GM21825 (cell line): Measurements from ENCODE around the gene HIPK3.
"Not testable (repeated sequence)": the region's sequence is repeated elsewhere in the genome, so short reads cannot be mapped to it uniquely, and the experiment has no call there.

Source experiments
- ATAC-seq: cut with Tn5 transposase; IDR thresholded peaks from one replicate; pipeline ENCODE4 v1.9.1; 2021; ENCODE audit warnings: mild to moderate bottlenecking, moderate library complexity; ENCODE audit not compliant: unreplicated experiment

The HIPK3 gene

DNA sequence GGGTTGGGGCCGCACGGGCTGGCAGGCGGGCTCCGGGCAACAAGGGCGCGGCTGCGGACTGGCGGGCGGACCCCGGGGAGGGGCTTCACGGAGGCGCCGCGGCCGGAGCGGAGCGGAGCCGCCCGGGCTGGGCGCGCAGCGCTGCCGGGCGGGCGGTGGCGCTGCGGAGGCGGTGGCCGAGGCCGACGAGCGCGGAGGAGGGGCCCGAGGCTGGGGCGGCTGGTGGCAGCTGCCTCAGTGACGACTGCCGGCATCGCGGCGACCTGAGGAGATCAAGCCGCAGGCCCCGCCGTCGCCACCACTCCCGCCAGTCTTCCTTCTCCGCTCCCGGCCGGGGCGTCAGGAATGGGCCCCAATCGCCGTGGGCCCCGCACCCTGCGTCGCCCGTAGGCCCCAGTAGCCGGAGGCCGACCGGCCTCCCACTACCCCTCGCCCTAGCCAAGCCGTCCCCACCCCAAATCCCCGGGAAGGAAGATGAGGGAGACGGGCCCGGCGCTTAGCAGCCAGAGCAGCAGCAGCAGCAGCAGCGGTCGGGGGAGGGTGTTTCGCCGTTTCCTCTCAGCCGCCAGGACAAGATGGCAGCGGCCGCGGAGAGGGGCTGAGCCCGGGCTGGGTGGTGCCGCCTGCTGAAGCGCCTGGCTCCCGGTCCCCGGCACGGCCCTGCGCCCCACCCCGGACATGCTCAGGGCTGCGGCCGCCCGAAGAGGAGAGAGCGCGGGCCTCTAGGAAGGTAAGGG, at the start of gene HIPK3:
Gene HIPK3 (plus strand): TSS at position 222 of the 737 bp plus-strand sequence.
- peak; percentile 76 for ATAC-seq

DNA sequence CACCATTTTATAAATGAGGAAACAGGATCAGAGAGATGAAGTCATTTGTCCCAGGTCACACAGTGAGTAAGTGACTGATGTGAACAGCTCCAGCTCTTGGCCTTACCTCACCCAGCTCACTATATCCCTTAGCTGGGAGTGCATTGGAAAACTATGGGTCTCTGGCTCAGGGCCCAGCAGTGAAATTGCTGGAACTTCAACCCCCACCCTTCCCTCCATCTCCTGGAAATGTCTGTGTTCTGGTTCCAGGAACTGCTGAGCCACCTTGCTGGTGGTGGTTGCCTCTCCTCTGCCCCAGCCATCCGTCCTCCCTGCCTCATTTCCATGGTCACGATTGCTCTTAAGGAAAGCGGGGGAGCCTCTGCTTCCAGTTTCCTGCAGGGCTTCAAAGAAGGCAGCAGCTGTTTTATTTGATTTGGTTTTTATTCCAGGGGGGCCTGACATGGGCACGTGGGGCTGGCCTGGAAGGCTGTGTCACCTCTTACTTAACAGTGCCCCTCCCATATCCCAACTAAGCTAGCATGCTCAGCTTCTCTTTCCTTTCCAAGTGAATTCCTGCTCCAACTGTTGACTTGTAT, 49.7 kb upstream of the HIPK3 start:
- ATAC-seq, result no peak

DNA sequence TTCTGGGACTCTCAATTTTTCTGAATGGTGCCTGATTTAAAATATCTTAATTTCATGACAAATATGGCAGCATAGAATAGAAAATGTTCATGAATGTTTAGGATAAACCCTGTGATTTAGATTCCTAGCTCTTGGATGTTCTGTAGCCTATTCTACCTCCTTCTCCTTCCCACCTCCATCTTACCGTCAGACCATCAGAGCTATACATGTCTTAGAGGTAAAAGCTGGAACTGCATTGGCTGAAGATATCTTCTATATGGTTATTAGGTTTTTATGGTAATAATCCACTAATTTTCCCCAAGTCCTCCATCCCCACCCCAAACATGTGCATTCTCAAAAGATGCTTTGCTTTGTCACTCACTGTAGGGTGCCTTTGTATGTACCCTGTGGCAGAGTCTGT, 49.0 kb upstream of the HIPK3 start:
- ATAC-seq, result no peak

DNA sequence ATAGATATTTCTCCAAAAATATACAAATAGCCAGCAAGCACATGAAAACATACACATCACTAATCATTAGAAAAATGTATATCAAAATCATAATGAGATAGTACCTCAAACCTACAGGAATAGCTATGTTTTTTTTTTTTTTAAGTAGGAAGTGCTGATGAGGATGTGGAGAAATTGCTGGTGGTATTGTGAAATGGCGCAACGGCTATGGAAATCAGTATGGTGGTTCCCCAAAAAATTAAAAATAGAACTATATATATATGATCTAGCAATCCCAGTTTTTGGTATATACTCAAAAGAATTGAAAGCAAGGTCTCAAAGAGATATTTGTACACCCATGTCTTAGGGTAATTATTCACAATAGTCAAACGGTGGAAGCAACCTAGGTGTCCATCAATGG, 46.0 kb upstream of the HIPK3 start:
- ATAC-seq, result no peak

DNA sequence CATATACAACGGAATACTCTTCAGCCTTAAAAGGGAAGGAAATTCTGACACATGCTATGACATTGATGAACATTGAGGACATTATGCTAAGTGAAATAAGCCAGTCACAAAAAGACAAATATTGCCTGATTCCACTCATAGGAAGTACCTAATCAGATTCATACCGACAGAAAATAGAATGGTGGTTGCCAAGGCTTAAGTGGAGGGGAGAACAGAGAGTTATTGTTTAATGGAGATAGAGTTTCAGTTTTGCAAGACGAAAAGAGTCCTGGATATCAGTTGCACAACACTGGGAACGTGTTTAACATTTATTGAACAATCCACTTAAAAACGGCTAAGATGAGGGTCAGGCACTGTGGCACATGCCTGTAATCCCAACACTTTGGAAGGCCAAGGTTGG, 45.6 kb upstream of the HIPK3 start:
- ATAC-seq, result no peak

DNA sequence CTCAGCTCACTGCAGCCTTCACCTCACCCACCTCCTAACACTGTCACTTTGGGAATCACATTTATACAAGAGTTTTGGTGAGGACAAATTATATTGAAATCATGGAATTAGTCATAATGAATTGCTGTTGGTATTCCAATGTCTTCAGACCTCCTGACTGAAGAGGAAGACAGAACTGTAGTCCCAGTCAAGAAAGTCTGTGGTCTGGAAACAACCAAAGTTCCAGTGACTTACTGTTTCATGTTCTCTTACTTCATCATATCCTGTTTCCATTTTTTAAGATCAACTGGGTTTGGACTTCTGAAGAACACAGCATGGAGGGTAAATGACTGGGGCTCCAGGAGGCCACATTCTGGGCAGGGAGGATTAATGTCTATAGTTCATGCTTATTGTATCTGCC, 43.0 kb upstream of the HIPK3 start:
- no peak for ATAC-seq

DNA sequence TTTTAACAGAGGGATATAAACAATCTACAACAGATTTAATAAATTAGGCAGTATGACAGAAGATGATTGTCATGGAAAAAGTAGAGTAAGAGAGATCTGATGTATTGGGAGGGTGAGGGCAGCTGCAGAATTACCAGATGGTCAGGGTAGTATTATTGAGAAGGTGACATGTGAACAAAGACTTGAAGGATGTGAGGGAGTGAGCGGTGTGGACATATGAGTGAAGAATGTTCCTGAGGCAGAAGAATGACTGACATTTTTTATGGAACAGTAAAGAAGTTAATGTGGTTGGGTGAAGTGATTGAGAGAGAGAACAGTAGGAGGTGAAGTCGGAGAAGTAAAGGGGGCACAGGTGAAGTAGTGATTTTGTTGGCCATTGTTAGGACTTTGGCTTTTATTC, 42.4 kb upstream of the HIPK3 start:
- ATAC-seq, result no peak

DNA sequence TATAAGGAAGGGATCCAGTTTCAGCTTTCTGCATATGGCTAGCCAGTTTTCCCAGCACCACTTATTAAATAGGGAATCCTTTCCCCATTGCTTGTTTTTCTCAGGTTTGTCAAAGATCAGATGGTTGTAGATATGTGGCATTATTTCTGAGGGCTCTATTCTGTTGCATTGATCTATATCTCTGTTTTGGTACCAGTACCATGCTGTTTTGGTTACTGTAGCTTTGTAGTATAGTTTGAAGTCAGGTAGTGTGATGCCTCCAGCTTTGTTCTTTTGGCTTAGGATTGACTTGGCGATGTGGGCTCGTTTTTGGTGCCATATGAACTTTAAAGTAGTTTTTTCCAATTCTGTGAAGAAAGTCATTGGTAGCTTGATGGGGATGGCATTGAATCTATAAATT, 40.5 kb upstream of the HIPK3 start:
- ATAC-seq, result not testable (repeated sequence)

DNA sequence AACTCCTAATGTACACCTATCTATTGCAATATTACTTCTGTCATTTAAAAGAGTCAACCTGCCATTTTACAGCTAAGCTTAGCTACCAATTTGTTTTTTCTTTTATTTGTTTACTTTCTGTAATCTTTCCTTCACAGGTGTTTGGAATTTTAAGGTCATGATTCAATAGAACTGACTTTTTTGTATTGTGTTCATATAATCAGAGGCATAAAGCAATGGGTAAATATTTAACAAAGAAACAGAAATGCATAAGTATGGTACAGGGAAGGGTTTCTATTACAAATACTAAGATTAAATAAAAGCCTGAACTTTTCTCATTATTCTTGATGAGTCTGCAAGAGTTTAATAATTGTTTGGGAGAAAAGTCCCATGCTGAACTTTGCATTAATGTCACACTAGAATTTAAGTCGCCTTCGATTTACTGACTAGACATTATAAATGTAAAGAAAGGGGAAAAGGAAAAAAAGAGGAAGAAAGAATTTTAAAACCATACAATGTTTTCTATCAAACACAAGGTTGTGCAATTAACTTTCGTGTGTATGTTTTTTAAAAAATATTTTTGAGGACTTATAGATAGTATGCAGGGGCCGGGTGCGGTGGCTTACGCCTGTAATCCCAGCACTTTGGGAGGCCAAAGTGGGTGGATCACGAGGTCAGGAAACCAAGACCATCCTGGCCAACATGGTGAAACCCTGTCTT, 35.0 kb upstream of the HIPK3 start:
- ATAC-seq, result no peak

DNA sequence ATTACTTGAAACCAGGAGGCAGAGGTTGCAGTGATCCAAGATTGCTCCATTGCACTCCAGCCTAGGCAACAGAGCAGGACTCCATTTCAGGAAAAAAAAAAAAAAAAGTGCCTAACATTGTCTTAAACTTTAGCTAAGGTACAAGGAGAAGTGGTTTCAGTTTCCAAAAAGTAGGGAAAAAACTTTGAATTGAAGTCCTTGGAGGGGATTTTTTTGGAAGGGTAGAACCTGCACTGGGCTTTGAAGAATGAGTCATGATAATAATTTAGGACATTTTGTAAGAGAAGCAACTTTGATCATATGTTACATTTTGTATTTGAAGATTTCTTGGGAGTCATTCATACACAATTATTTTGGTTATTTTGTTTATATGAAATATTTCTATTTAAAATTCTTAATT, 31.8 kb upstream of the HIPK3 start:
- no peak for ATAC-seq

DNA sequence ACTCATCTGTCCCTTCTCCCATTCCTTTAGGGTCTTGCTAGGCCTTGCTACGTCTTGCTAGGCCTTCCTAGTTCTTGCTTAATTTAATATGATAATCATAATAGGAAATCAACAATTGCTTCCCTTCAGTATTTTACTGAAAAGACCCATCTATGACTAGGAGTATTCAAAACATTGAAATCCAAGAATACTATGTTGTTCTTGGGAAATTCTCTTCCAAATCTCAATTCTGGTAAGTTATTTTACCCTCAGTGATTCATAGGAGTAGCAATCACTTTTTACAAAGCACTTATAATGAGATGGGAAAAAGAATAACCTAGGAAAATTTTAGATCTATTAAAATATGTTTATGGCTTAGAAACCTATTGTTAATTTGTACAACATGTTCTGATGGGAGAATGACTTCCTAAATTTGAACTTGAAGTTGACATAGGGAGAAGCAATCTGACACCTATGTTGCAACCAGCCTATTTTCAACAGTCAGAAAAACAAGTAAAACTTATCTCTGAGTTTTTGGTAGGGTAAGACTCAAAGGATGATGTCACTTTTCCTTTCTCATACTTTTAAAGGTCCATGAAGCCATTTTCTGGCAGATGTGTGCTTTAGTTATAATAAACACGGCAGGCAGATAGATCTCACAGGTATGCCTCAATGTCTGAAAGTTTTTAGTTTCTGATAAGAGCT, 29.5 kb upstream of the HIPK3 start:
- ATAC-seq, result no peak

DNA sequence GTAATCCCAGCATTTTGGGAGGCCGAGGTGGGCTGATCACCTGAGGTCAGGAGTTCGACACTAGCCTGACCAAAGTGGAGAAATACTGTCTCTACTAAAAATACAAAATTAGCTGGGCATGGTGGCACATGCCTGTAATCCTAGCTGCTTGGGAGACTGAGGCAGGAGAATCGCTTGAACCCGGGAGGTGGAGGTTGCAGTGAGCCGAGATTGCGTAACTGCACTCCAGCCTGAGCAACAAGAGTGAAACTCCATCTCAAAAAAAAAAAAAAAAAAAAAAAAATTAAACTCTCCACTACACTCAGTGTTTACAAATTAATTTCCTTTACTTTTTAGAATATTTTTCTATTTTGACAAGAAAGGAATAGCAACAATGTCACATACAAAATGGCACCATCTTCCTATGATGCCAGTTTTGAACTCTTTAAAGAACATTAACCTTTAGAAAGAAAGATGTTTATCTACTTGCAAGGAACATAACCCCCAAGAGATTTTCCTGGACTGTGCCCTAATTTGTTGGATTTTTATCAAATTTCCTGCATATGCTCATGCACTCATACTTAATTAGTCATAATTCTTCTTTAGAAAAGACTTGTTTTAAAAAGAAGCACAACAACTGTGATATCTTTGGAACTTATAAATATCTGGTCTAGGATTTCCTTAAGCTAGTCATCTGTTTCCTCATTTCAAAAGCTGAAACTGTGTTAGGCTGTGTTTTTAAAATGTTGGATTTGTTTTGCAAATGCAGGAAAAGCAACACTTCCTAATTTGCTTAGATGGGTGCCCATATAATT, 22.6 kb upstream of the HIPK3 start:
- ATAC-seq, result no peak

DNA sequence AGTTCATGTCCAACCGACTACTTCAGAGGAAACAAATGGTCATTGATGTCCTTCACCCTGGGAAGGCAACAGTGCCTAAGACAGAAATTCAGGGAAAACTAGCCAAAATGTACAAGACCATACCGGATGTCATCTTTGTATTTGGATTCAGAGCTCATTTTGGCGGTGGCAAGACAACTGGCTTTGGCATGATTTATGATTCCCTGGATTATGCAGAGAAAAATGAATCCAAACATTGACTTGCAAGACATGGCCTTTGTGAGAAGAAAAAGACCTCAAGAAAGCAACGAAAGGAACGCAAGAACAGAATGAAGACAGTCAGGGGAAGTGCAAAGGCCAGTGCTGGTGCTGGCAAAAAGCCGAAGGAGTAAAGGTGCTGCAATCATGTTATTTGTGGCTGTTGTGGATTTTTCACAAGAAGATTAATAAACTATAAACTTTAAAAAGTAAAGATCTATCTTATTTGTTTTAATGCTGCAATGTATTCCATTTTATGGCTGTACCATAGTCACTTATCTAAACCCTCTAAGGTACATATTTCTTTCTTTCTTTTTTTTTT, 20.1 kb upstream of the HIPK3 start:
- ATAC-seq, result no peak

DNA sequence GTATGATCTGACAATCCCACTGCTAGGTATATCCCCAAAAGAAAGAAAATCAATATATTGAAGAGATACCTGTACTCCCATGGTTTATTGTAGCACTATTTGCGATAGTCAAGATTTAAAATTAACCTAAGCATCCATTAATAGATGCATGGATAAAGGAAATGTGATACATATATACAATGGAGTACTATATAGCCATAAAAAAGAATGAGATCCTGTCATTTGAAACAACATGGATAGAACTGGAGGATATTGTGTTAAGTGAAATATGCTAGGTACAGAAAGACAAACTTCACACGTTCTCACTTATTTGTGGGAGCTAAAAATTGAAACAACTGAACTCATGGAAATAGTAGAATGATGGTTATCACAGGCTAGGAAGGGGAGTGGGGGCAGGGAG, 14.6 kb upstream of the HIPK3 start:
- ATAC-seq, result no peak

DNA sequence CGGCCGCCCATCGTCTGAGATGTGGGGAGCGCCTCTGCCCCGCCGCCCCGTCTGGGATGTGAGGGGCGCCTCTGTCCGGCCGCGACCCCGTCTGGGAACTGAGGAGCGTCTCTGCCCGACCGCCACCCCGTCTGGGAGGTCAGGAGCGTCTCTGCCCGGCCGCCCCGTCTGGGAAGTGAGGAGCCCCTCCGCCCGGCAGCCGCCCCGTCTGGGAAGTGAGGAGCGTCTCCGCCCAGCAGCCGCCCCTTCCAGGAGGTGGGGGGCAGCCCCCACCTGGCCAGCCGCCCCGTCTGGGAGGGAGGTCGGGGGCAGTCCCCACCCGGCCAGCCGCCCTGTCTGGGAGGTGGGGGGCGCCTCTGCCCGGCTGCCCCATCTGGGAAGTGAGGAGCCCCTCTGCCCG, 13.5 kb upstream of the HIPK3 start:
- not testable (repeated sequence) for ATAC-seq

DNA sequence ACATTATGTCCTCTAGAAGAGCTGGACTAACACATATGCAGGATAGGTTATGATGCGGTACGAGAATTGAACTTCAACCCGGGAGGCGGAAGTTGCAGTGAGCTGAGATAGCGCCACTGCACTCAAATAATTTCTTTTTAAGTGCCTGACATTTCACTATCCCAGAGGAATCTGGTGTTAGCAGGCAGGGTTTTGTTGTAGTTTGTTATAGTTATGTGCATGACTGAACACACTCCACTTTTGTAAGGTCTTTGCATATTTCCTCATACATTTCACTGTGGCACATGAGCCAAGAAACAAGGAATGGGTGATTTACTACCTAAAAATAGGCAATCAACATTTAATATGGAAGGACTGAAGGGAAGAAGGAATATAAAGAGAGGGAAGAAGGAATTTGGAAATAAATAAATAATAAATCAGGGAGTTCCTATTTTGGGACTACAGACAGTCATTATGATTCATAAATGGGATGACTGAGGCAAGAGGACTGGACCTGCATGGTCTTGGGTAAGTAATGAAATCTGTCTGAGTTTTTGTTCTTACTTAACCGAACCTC, 8.7 kb upstream of the HIPK3 start:
- ATAC-seq, result no peak

DNA sequence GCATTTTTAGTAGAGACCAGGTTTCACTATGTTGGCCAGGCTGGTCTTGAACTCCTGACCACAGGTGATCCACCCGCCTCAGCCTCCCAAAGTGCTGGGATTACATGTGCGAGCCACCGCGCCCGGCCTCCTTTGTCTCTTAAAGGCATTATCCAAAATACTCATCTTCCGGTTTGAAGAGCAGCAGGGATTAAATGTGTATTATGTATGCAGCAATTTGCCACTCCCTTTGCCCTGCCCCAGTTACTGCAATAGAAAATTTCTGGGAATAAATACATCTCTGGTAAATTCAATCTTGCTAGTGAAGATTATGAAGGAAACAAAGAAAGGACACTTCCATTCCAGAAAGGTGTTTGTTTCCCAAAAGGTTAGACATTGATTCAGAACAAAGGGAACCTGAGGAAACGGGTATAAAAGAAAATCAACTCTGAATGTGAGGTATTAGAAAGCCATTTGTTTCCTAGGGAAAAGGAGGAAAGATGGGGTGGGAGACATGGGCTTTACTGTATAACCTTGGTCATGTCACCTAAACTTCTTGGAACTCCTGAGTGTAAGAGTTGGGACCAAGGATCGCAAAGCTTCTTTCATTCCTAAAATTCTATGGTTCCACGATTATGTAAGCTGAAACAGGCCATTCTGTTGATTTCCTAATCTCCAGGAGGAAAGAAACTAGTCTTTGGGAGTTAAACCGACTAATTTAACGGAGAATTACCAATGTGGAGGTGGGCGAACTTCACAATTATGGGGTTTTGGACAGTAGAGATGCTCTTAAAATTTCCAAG, 959 bp upstream of the HIPK3 start:
- ATAC-seq, result no peak

DNA sequence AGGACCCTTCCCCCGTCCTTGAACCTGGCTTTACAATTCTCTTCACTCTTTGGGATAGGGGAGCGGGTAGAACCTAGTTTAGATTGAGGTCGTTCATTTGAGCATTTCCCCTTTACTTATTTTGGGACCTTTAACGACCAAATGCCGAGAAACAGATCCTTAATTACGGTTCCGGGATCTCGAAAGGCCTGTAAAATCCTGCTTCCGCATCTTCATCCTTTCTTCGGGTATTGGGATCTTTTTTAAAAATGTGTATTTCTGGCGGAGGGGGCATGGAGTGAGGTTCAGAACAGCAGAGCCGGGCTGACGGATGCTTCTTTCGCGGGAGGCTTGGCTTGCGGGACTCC, 395 bp upstream of the HIPK3 start:
- ATAC-seq, result no peak

DNA sequence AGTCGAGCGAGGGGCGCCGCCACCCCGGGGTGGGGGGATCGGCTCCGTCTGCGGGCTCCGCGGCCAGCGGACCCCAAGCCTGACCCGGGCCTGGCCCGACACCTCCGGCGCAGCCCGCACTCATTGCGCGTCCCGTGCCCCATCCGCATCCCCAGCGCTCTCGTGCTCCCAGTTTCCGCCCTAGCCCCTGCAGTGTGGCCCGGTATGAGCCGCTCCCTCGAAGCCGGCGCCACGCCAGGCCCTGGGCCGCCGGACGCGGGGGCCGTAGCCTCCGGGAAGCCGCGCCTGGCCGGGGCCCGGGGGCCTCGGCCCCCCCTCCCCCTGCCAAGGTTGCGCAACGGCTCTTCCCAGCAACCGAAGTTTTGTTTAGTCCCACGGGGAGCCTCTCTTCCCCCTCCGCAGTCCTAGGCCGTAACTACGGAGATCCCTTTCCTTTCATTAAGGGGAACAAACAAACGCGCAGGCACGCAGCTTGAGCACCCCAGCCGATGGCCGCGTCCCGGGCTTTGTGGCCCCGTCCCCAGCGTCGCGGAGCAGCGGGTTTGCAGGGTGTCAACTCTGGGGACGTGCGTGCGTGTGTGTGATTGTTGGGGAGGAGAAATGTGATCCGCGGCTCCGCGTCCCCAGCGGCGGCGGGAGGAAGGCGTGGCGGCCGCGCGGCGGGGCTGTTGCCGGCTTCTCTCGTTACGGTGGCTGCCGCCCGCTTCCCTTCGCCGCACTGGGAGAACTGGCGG, 883 bp downstream of the HIPK3 start:
- ATAC-seq, result peak; percentile 40
